Measurements from ENCODE around the gene PLEKHA8.
A peak's percentile ranks its signal among the peaks of the same experiment; 100 is the strongest.

The PLEKHA8 gene

DNA sequence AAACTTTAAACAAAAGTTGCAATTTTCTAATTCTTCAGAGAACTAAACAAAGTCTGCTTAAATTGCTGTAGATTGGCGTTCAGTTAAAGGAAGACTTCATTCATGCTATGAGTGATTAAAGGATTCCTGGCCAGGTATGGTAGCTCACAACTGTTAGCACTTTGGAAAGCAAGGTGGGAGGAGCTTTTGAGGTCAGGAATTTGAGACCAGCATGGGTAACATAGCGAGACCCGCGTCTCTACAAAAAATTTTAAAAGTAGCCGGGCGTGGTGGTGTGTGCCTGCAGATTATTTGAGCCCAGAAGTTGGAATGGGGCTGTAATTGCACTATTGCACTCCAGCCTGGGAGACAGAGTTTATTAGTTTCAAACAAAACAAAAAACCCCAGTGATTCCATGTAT, 25.1 kb upstream of the PLEKHA8 start:
- DNase-seq (ENCODE audit: low read depth) = no peak
- TF ChIP-seq CTCF (IDR thresholded peaks at IDR 0.05; ENCODE audit: insufficient read depth, low read depth, low read length, missing control alignments) = no peak
- H3K4me3 ChIP-seq (ENCODE audit: low read length) = no peak overlapping the region

DNA sequence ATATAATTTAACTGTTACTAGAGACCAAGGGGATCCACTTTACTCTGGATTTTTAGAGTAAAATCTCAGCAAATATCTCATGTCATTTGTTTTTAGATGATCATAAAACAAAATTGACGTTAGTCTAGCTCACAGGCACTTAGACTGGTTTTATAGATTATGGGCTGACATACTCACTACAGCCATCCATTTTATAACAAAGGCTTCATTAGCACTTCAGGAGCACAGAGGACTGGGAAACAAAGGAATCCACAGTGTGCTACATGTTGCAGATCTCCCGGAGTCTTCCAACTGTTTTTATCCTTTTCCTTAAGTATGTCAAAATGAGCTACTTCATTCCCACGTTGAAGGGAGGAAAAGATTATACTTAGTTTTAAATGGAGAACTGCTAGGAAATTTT, 22.7 kb upstream of the PLEKHA8 start:
- DNase-seq (ENCODE audit: low read depth) = no peak
- no peak for TF ChIP-seq CTCF (IDR thresholded peaks at IDR 0.05; ENCODE audit: insufficient read depth, low read depth, low read length, missing control alignments)
- no peak overlapping the region for H3K4me3 ChIP-seq (ENCODE audit: low read length)

DNA sequence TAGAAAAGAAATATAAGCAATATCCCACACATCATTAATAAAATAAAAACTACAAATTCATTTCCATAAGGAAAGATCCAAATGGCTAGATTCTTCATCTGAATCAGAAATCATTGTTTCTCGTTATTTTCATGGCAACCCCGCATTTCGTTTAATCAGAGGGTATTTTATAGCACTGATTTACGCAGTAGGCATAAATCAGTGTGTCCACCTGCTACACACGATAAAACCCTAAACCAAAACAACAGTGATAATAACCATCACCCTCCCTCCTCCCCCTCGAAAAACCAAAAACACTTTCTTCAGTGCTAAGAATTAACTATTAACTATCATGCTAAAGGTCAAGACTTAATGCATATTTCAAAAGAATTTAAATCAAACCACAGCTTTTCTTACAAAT, 18.2 kb upstream of the PLEKHA8 start:
- TF ChIP-seq CTCF (IDR thresholded peaks at IDR 0.05; ENCODE audit: insufficient read depth, low read depth, low read length, missing control alignments) = no peak
- no peak for DNase-seq (ENCODE audit: low read depth)
- H3K4me3 ChIP-seq (ENCODE audit: low read length) = no peak overlapping the region

- no peak for DNase-seq (ENCODE audit: low read depth)
- H3K4me3 ChIP-seq (ENCODE audit: low read length) = no peak overlapping the region
- no peak for TF ChIP-seq CTCF (IDR thresholded peaks at IDR 0.05; ENCODE audit: insufficient read depth, low read depth, low read length, missing control alignments)
Observed at GRCh38 chr7:30012757-30013156, 15.5 kb upstream of the PLEKHA8 start.

DNA sequence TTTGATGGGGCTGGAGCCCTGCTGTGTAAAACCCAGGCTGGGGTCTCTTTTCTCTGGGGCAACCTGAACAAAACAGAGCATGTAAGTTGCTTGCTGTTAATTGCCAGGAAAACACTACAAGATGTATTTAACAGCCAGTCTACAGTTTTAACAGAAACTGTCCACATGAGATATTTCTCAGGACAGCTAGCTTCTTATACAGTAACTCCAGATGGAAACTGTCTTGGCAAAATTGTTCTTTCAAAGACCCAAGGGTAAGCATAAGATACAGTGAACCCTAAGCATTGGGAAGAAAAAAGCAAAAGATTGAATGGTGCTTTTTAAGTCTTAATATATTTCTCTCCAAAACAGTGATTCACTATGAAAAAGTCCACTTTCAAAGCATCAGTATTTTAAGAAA, 9.8 kb upstream of the PLEKHA8 start:
- no peak for TF ChIP-seq CTCF (IDR thresholded peaks at IDR 0.05; ENCODE audit: insufficient read depth, low read depth, low read length, missing control alignments)
- H3K4me3 ChIP-seq (ENCODE audit: low read length) = no peak overlapping the region
- DNase-seq (ENCODE audit: low read depth) = no peak

- no peak overlapping the region for H3K4me3 ChIP-seq (ENCODE audit: low read length)
- TF ChIP-seq CTCF (IDR thresholded peaks at IDR 0.05; ENCODE audit: insufficient read depth, low read depth, low read length, missing control alignments) = no peak
- no peak for DNase-seq (ENCODE audit: low read depth)
Observed at GRCh38 chr7:30019387-30019786, 8.8 kb upstream of the PLEKHA8 start.

DNA sequence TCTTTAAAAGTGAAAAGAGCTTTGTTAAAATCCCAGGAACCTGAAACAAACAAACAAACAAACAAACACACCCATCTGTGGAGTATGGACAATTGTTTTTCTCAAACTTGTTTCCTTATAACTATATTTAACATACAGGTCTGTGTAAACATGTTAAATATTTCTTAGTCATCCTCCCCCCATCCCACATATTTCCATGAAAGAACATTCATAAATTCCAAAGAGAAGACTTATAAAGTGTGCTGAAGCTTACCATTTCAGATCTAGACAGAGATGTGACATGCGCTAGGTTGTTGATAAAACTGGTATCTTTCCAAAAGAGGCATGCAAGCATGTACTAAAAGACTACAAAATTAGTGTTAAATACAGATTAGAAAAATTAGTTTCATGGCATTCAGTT, 8.3 kb upstream of the PLEKHA8 start:
- TF ChIP-seq CTCF (IDR thresholded peaks at IDR 0.05; ENCODE audit: insufficient read depth, low read depth, low read length, missing control alignments) = no peak
- H3K4me3 ChIP-seq (ENCODE audit: low read length) = no peak overlapping the region
- DNase-seq (ENCODE audit: low read depth) = peak; percentile 33

Data from epithelial cell of esophagus (primary cell).